ENCODE results near the gene NEURL1B. TPM values are rescaled to one million over a fixed set of nuclear protein-coding genes. Genes with fewer than 3 reads are reported as not detected.

Gene NEURL1B
- total and polyA plus RNA-seq, 4 donors = 1.5 to 10.0 (median 5.5) TPM

GRCh38 chr5:172642051-172642409 is 967 bp downstream of the NEURL1B start:
- no peak for DNase-seq (ENCODE audit: low spot score)
- 52% methylated on average over 14 of the region's 14 CpGs for WGBS

GRCh38 chr5:172642486-172642885 is 1.4 kb downstream of the NEURL1B start:
- H3K9ac ChIP-seq (ENCODE audit: low read depth in 1 of 2, low read length in 2 of 2) = no peak overlapping the region
- 39% methylated on average over 4 of the region's 4 CpGs for WGBS
- DNase-seq (ENCODE audit: low spot score) = no peak
- H3K9me3 ChIP-seq (ENCODE audit: control insufficient read depth in 4 of 4, low read length in 3 of 4) = no peaks in the 10 kb centered on the region
- no peak for TF ChIP-seq SP1 (IDR thresholded peaks at IDR 0.05)
- no peak for TF ChIP-seq HNF4A (conservative IDR thresholded peaks at IDR 0.05)
- TF ChIP-seq HNF4G (IDR thresholded peaks at IDR 0.05) = no peak
- no peak for TF ChIP-seq ATF3 (IDR thresholded peaks at IDR 0.05)
- TF ChIP-seq FOXA1 (IDR thresholded peaks at IDR 0.05) = no peak
- no peak for TF ChIP-seq NR2F2 (IDR thresholded peaks at IDR 0.05)
- no peak for TF ChIP-seq RXRA (IDR thresholded peaks at IDR 0.05)
- TF ChIP-seq MAX (IDR thresholded peaks at IDR 0.05) = no peak
- TF ChIP-seq JUND (IDR thresholded peaks at IDR 0.05) = no peak
- TF ChIP-seq ZBTB33 (IDR thresholded peaks at IDR 0.05) = no peak
- TF ChIP-seq CTCF (IDR thresholded peaks at IDR 0.05; ENCODE audit: low read depth, low read length, missing input control) = no peak
- no peak for TF ChIP-seq GABPA (IDR thresholded peaks at IDR 0.05 in 1 of 2, conservative IDR thresholded peaks at IDR 0.05 in 1 of 2)
- no peak for TF ChIP-seq RAD21 (IDR thresholded peaks at IDR 0.05)
- no peak for TF ChIP-seq EGR1 (IDR thresholded peaks at IDR 0.05; ENCODE audit: low read depth in 2 of 2)
- TF ChIP-seq FOXA2 (IDR thresholded peaks at IDR 0.05) = no peak
- TF ChIP-seq TAF1 (conservative IDR thresholded peaks at IDR 0.05) = no peak
- no peak for TF ChIP-seq YY1 (IDR thresholded peaks at IDR 0.05)
- H3K4me3 ChIP-seq (ENCODE audit: low read depth in 1 of 3, low read length in 3 of 3) = peak overlapping the region in 1 of 3 donors; percentile 61
- H3K27ac ChIP-seq (ENCODE audit: low read depth in 1 of 2, low read length in 2 of 2) = peak overlapping the region; percentile 28 to 73
- H3K27me3 ChIP-seq (ENCODE audit: control insufficient read depth in 4 of 4, insufficient read depth in 4 of 4, low read length in 3 of 4) = no peaks in the 10 kb centered on the region
- no peaks in the 10 kb centered on the region for H3K36me3 ChIP-seq (ENCODE audit: control insufficient read depth in 4 of 4, insufficient read depth in 3 of 4, low read depth in 1 of 4, low read length in 3 of 4)
- peaks cover 5 to 17% (median 9%) of the 10 kb centered on the region in 4 donors for H3K4me1 ChIP-seq (ENCODE audit: control insufficient read depth in 4 of 4, insufficient read depth in 4 of 4, low read length in 3 of 4)

More at GRCh38 chr5:172642051-172642409, 967 bp downstream of the NEURL1B start:
- H3K9ac ChIP-seq (ENCODE audit: low read depth in 1 of 2, low read length in 2 of 2) = no peak overlapping the region
- no peaks in the 10 kb centered on the region for H3K9me3 ChIP-seq (ENCODE audit: control insufficient read depth in 4 of 4, low read length in 3 of 4)
- H3K36me3 ChIP-seq (ENCODE audit: control insufficient read depth in 4 of 4, insufficient read depth in 3 of 4, low read depth in 1 of 4, low read length in 3 of 4) = no peaks in the 10 kb centered on the region
- peak overlapping the region; percentile 55 to 73 for H3K27ac ChIP-seq (ENCODE audit: low read depth in 1 of 2, low read length in 2 of 2)
- no peaks in the 10 kb centered on the region for H3K27me3 ChIP-seq (ENCODE audit: control insufficient read depth in 4 of 4, insufficient read depth in 4 of 4, low read length in 3 of 4)
- H3K4me3 ChIP-seq (ENCODE audit: low read depth in 1 of 3, low read length in 3 of 3) = peak overlapping the region in 1 of 3 donors; percentile 61
- TF ChIP-seq CTCF (IDR thresholded peaks at IDR 0.05; ENCODE audit: low read depth, low read length, missing input control) = no peak
- peaks cover 5 to 18% (median 10%) of the 10 kb centered on the region in 4 donors for H3K4me1 ChIP-seq (ENCODE audit: control insufficient read depth in 4 of 4, insufficient read depth in 4 of 4, low read length in 3 of 4)
